GM04504 (cell line): Measurements from ENCODE around the gene TRDN.
"Not testable (repeated sequence)": the region's sequence is repeated elsewhere in the genome, so short reads cannot be mapped to it uniquely, and the experiment has no call there.

Experiments
- DNase-seq: peaks from one replicate; pipeline ENCODE4 v3.0.0-alpha.2; 2012; ENCODE audit warnings: low read depth

The TRDN gene

DNA sequence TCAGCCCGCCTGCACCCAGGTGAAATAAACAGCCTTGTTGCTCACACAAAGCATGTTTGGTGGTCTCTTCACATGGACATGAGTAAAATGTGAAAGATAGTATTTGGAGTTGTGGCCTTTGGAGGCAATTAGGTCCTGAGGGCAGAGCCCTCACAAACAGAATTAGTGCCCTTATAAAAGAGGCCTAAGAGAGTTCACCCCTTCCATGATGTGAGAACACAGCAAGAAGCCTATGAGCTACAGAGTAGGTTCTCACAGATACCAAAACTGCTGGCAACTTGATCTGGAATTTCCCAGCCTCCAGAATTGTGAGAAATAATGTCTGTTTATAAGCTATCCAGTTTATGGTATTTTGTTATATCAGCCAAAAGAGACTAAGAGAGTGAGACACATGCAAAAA, 74.5 kb downstream of the TRDN start:
- DNase-seq, result no peak

GRCh38 chr6:123559816-123560215, 76.9 kb downstream of the TRDN start:
- DNase-seq, result not testable (repeated sequence)

- not testable (repeated sequence) for DNase-seq
Observed at GRCh38 chr6:123557474-123557873, 79.3 kb downstream of the TRDN start.

GRCh38 chr6:123551939-123552707, 84.6 kb downstream of the TRDN start:
- DNase-seq, result no peak

DNA sequence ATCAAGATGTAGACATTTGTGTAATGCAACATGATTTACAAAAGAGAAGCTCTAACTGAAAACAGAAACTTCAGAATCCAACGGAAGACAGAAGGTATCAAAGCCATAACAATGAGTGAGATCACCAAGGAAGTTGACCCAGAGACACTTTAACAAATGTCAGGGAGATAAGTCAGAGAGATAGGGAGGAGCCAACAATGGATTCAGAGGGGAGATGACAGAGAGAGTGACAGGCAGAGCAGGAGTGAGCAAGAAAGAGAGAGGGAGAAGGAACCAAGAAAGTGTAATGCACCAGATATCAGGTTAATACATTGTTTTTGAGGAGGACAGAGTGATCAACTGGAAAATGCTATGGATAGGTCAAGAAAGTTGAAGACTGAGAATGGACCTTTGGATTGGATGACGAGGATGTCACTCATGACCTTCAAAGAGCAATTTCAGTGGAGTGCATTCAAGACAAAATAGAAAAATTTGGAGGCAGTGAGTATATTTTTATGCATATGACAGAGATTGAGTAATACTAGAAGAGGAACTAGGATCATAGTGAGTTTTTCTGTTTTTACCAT, 86.6 kb downstream of the TRDN start:
- no peak for DNase-seq

DNA sequence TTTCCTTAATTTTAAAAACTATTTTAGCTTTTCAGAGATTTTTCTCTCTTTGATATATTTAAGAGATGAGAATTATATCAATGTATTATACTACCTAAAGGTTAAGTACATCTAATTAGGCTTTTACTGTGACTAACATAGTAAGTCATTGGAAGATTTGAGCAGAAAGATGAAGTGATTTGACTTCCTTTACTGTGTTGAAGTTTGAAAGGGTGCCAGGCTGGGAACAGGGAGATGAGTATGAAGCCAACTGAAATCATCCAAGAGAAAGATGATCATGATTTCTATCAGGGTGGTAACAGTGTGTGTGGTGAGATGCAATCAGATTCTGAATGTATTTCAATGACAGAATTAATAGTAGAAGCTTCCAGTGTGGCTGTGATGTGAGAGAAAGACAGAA, 87.3 kb downstream of the TRDN start:
- no peak for DNase-seq

DNA sequence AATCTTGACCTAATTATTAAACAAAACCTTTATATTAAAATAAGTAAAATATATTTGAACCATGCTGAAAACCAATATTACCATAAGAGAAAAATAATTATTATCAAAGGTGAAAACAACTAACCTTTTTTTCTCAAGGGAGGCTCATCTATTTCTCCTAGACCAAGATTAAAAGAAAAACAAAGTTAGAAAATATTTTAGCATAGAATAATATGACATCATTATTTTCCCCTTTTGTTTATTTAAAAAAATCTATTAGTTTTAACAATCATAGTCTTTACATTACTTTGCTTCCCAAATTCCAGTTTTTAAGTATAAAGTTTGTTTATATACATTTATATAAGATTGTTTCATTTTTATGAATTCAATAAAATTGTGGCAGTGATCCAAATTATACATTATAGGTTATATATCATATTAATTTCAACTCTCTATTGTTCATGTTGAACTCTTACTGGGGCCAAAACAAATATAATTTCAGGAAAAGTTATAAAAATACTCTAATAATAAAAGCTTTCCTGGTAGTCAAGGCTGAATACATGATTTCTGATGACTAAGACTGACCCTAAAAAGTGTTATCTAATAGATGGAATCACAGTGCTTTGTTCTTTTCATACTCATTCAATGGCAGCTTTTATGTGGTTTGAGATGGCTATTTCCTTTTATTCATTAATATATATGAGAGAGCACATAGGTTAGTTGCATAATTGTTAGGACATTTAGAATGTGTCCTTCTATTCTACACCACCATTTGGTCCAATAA, 89.4 kb downstream of the TRDN start:
- DNase-seq, result no peak

GRCh38 chr6:123546537-123546936, 90.2 kb downstream of the TRDN start:
- no peak for DNase-seq

GRCh38 chr6:123541462-123541861, 95.3 kb downstream of the TRDN start:
- no peak for DNase-seq

GRCh38 chr6:123533862-123534648, 102.7 kb downstream of the TRDN start:
- no peak for DNase-seq

GRCh38 chr6:123529843-123530242, 106.9 kb downstream of the TRDN start:
- no peak for DNase-seq

DNA sequence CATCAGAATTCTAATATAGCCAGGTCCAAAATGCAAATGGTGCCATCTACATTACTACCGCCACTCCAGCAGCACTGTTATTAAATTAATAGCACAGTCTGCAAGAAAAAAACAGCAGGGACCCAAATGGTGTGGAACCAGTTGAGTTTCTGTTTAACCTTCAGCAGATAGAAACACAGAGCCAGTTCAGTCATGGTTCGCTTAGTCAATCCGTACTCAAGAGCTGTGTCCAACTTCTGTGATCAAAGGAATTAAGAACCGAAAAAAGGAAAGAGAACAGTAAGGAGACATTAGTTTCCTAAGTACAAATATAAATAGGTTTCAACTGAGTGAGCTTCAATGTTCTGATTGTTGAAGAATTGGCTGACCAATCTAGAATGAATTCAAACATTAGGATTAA, 107.7 kb downstream of the TRDN start:
- no peak for DNase-seq

DNA sequence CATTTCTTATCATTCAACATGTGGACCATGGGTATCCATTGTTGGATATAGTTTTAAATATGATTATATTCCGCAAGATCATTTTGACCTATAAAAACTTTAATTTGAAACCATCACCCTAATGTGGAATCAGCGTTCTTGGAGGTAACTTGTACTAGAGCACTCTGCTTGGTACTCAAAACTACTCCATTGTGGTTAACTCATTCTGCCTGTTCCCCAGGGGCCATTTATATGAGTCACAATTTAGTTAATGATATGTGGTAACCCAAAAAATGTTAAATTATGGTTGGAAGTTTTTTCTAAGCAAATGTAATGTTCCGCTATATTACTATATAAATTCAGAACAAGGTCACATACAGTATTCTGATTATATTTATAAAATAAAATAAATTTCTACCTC, 109.3 kb downstream of the TRDN start:
- no peak for DNase-seq

GRCh38 chr6:123526128-123526527, 110.6 kb downstream of the TRDN start:
- no peak for DNase-seq

DNA sequence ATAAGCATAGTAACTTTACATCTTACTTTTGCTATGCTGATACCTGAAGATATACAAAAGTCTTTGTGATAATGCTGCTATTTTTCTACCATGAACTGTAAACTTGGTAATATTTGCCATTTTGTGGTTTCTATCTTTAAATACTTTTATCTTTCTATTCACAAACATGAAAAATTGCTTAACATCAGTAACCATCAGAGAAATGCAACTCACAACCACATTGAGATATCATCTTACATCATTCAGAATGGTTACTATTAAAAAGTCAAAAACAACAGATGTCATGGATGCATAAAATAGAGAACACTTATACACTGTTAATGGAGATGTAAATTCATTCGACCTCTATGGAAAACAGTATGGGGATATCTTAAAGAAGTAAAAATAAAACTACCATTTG, 112.0 kb downstream of the TRDN start:
- no peak for DNase-seq

DNA sequence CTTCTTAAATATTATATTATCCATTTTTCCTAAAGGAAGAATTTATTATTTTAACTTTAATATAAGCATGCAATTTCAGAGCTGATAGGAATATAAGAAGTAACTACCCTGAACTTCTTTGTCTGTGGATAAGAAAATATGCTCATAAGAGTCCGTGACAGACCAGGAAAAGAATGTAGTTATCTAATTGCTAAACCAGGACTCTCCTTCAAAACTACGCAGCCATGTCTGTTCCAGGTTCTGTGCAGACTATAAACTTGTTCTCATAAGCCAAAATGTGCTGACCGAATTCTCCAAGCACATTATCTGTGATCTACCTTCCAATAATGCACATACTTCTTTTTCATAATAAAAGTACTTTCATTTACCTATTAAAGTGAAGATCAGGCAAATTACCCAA, 116.5 kb downstream of the TRDN start:
- no peak for DNase-seq

- DNase-seq, result no peak
Observed at GRCh38 chr6:123519189-123519505, 117.6 kb downstream of the TRDN start.

GRCh38 chr6:123518441-123519188, 118.1 kb downstream of the TRDN start:
- DNase-seq, result no peak

DNA sequence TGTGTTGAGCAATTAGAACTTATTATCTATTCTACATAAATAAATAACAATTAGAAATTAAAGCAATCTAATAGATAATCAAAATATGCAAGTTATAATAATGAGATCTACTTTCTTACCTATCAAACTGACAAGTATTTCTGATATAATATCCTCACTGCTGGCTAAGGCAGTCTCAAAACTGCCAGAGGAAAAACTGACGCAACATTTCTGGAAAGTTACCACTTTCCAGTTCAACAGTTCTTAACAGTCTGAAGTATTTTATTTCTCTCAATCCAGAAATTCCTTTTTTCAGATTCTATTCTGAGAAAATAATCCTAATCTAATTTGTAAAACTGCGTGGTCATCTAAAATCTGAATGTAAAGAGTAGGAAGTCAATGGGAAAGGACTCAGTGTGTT, 121.0 kb downstream of the TRDN start:
- DNase-seq, result no peak

DNA sequence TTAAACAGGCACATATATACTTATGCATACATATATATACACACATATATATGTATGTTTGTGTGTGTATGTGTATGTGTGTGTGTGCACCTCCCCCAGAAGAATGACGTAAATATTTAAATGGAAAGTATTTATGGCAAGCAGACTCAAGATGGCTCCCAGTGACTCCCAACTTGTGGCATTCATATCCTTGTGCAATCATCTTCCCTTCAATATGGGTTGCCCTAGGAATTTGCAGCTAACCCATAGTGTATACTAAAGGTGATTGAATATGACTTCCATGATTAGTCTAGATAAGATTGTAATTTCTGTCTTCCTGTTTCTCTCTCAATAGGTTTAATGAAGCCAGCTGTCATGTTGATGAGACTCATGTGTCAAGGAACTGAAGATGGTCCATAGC, 127.6 kb downstream of the TRDN start:
- no peak for DNase-seq

DNA sequence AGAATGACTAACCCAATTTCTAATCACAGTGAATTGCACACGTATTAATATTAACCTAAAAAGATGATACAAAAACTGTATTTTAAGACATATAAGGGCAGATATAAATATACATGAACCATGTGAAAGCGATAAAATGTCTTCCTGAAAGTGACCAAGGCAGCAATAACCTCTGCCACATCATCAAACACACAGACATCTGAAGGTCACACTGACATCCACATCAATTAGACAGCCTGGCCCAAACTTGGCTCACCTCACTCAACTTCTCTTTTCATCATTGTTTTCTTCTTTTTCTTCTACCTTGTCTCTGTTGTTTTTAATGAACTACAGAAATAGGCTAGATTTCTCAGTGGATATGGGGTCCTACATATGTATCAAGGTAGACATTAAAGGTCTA, 128.5 kb downstream of the TRDN start:
- DNase-seq, result no peak

- DNase-seq, result no peak
Observed at GRCh38 chr6:123507582-123507981, 129.2 kb downstream of the TRDN start.
